ENCODE data around the gene CEP20. TPM values are rescaled to one million over a fixed set of nuclear protein-coding genes. Genes with fewer than 3 reads are reported as not detected.
"Not testable (repeated sequence)": the region's sequence is repeated elsewhere in the genome, so short reads cannot be mapped to it uniquely, and the experiment has no call there.

The CEP20 gene
- total RNA-seq, 2 experiments from 2014 or later = 38.8 to 40.1 TPM

DNA sequence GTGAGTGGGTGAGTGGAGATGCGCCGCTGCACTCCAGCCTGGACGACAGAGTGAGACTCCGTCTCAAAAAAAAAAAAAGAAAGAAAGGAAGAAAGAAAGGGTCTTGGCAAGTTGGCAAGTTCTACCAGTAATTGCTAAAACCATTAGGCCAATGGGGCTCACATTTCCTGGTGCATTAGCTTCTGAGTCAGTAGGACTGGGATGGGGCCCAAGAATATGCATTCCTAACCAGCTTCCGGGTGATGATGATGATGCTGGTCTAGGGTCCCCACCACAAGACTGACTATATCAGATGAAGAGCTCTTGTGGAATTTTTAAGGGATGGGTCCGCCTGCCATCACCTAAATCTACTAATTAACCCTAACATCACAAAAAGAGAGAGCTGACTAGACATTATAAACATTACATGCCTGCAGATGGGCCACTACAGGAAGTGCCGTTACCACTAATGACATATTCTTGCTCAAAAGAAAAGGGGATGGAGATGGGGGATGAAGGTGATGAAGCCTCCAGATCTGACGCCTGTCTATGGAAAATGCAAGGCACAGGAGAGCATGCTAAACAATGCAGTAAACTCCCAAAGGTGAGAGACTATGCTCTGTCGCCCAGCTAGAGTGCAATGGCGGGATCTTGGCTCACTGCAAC is 44.6 kb downstream of the CEP20 start:
- ChIA-PET CTCF (no interaction called here), POLR2A (no interaction called here)

DNA sequence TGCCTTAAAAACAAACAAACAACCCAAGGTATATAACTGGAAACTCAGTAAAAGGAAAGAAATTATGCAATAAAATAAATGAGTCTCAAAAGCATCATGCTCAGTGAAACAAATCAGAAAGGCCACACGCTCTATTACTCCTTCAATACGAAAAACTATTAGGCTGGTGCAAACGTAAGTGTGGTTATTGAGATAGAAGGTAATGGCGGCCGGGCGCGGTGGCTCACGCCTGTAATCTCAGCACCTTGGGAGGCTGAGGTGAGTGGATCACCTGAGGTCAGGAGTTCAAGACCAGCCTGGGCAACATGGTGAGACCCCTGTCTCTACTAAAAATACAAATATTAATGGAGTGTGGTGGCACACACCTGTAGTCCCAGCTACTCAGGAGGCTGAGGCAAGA is 49.2 kb downstream of the CEP20 start:
- CTCF ChIA-PET, POLR2A ChIA-PET: not testable (repeated sequence)

GRCh38 chr16:15837761-15838160 is 50.6 kb downstream of the CEP20 start:
- ChIA-PET POLR2A (no interaction called here), CTCF (no interaction called here)

DNA sequence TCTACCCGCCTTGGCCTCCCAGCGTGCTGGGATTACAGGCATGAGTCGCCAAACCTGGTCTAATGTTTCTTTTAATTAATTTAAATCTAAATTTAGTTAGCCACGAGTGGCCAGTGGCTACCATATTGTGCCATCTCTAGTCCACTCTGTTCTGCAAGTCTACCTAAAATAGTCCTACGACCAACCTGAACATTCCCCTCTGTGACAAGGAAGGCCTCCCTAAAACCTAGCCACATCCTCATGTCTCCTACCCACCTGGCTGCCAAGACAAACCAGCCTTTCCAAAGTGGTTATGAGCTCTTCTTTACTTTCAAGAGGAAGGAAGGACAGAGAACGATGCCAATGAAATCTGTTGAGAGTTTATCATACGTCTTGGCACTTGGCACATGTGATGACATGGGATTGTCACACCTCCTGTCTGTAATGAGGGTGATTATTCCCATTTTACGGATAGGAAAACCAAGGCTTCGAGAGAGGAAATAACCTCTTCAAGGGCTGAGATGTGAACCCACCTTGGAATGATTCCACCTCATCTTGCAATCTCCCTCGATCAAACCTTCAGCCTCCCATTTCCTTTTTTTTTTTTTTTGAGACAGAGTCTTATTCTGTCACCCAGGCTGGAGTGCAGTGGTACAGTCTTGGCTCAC is 51.3 kb downstream of the CEP20 start:
- CTCF ChIA-PET = interaction anchor here (0.5 kb wide), 1 partner anchor 15 kb away, joined by 4 read pairs; no protein-coding TSS in a partner anchor
- POLR2A ChIA-PET = no interaction called here

DNA sequence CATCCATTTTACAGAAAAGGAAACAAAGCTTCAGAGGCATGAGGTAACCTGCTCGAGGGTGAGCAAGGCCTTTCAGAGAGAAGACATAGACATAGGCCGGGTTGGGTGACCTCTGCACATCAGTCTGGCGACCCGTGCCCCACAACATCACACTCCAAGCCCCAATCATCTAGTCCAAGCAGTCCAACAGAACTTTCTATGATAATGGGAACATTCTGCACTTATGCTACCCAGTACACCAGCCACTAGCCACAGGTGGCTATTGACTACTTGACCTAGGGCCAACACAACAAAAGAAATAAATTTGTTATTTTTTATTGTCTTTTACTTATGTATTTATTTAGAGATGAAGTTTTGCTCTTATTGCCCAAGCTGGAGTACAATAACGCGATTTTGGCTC is 52.3 kb downstream of the CEP20 start:
- ChIA-PET CTCF (no interaction called here), POLR2A (no interaction called here)

DNA sequence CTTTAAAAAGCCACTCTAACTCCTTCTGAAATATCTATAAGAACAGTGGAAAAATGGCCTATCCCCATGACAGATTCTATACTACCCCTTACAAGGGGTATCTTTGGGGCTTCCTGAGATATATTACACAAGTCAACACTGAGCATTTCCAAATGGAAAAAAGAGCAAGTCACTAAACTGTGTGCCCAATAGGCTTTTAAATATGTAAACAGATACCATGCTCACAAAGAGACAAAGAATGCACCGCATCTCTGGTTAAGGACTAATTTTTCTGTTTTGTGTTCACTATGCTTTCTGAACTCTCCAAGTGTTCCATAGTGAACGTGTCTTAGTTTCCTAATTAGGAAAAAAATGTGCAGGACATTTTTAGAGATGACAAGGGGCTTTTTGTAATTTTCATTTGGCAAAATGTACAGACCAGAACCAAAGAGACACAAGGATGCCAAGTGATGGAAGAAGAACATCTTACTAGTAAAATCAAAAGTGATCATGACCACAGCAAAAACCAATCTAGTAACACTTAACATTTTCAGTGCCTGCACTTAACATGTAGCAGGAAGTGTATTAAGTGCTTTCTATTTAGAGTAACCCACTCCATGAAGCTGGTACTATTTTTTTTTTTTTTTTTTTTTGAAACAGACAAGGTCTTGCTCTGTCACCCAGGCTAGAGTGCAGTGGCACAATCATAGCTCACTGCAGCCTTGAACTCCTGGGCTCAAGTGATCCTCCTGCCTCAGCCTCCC is 53.1 kb downstream of the CEP20 start:
- ChIA-PET CTCF (no interaction called here), POLR2A (no interaction called here)

- CTCF ChIA-PET = no interaction called here
- POLR2A ChIA-PET = no interaction called here
Measured at GRCh38 chr16:15834502-15834901, 53.9 kb downstream of the CEP20 start.

- ChIA-PET POLR2A (no interaction called here), CTCF (no interaction called here)
Measured at GRCh38 chr16:15833541-15833940, 54.9 kb downstream of the CEP20 start.

DNA sequence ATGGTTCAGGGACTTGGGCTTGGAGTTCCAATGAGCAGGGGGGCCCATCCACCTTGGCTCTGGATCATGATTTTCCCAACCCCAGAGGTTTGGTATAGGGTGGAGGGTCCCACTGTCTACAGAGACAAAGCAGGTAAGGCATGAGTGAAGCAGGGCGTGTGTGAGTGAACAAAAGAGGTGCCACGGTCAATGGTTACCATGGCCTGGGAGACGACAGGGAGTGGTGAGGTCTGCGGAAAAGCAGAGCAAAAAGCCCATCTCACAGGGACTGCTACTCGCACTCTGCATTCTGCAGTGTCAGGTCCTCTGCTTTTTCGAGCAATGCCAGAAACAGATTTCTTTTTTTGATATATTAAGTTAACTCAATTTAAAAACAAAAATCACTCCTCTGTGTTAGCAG is 56.2 kb downstream of the CEP20 start:
- CTCF ChIA-PET = no interaction called here

GRCh38 chr16:15830832-15831451 is 57.5 kb downstream of the CEP20 start:
- ChIA-PET CTCF (no interaction called here), POLR2A (no interaction called here)

More for the DNA sequence above, 56.2 kb downstream of the CEP20 start:
- POLR2A ChIA-PET = interaction anchor here (0.6 kb wide), 1 partner anchor 118 kb away, joined by 12 read pairs; no protein-coding TSS in a partner anchor

DNA sequence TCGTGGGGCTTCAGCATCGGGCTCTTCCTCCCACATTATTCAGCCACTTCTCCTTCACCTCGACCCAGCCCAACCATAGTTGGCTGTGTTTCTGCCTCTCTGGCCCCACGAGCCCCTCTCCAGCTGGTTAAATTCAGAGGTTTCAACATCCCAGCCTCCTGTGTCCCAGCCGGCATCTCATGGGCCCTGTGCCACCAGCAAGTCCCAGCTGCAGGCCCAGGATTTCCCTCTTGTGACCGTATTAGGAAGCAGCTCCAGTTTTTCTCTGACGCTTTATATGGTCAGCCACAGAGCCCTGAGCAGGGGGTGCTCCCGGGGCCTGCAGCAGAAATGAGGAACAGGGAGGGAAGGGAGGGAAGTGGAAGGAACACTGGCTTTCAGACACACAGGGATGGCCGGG is 58.9 kb downstream of the CEP20 start:
- ChIA-PET POLR2A (no interaction called here), CTCF (no interaction called here)

DNA sequence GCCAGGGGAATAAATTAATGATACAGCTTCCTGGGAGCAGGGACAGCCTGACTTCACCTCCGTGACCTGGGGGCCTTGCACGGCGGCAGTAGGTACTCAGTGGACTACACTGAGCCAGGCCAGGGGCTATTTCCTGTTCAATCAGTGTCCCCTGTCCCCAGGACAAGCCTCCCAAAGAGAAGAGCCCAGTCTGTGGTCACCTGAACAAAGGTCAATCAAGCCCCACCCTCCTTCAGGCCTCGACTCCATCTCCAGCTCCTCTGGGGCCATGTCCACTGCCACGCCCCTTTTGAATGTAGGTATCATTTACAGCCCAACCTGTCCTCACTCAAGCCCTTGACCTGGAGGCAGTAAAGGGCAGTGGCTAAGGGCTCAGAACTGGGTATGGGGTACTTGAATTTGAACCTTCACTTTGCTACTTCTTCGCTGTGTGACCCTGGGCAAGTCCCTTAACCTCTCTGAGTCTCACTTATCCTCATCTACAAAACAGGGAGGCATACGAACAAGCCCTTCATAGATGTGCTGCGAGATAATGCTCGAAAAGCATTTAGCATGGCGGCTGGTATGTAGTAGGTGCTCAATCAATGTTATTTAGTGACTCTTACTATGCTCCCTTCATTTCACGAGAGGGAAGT is 60.6 kb downstream of the CEP20 start:
- ChIA-PET POLR2A (no interaction called here), CTCF (no interaction called here)

- ChIA-PET CTCF (no interaction called here), POLR2A (no interaction called here)
Measured at GRCh38 chr16:15827299-15827698, 61.1 kb downstream of the CEP20 start.

- CTCF ChIA-PET = no interaction called here
- POLR2A ChIA-PET = no interaction called here
Measured at GRCh38 chr16:15825750-15826305, 62.6 kb downstream of the CEP20 start.

DNA sequence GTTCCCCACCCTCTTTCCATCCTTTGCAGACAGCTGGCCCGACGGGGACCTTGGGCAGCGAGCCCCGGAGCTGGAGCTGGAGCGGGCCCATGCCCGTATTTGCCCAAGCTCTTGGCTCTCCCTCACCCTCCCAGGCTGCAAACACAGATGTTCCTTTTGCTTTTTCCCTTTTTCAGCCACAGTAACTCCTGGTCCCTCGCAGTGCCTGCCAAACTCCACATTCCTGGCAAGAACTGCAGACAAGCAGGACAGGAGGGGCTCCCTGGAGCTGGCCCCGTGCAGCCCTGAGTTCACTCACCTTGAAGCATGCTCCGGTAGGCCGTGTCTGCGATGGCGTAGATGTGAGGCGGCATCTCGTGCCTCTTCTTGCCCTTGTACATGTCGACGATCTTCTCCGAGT is 65.4 kb downstream of the CEP20 start:
- ChIA-PET POLR2A (no interaction called here), CTCF (interaction anchor here (1.8 to 1.9 kb wide), 2 partner anchors 45 to 53 kb away, joined by 5 to 8 read pairs; no protein-coding TSS in a partner anchor)

- CTCF ChIA-PET = interaction anchor here (0.6 to 1.1 kb wide), 4 partner anchors 10 to 314 kb away, joined by 3 to 4 read pairs (median 3); no protein-coding TSS in a partner anchor
- POLR2A ChIA-PET = interaction anchor here (0.5 kb wide), 1 partner anchor 146 kb away, joined by 4 read pairs; no protein-coding TSS in a partner anchor
Measured at GRCh38 chr16:15820837-15821236, 67.6 kb downstream of the CEP20 start.

GRCh38 chr16:15819046-15819445 is 69.4 kb downstream of the CEP20 start:
- POLR2A ChIA-PET = no interaction called here
- CTCF ChIA-PET = no interaction called here

GRCh38 chr16:15817446-15817845 is 71.0 kb downstream of the CEP20 start:
- ChIA-PET CTCF (no interaction called here), POLR2A (interaction anchor here (0.6 kb wide), 1 partner anchor 1389 kb away, joined by 10 read pairs; no protein-coding TSS in a partner anchor)

DNA sequence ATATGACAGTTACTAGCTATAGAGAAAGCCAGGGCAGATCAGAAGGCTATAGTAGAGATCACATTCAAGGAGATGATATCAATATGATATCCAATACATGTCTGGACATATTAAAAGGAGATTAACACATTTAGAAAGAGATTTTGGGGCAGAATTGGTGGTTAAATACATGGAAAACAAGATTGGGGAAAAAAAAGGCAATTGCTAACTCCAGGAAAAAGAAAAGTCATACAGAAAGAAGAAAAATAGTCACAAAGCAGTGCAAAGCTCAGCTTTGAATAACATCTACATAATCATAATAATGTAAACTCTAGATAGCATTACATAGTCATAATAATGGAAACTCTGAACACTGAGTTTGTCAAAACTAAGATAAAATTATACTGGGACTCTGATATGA is 72.2 kb downstream of the CEP20 start:
- ChIA-PET POLR2A (no interaction called here), CTCF (no interaction called here)
